Parathyroid adenoma (tissue), 2 donors: ENCODE data around the gene HSPBP1.

Source experiments
- H2AFZ ChIP-seq: fragments of 300-600 bp; sonication (generic); one replicate; pipeline ENCODE4 v1.7.0; 2017; ENCODE audit warnings: antibody characterized with exemption, mild to moderate bottlenecking
- H3K27ac ChIP-seq: fragments of 300-600 bp; sonication (generic); one replicate; pipeline ENCODE4 v1.7.0; 2017
- H3K27me3 ChIP-seq: fragments of 300-600 bp; sonication (generic); one replicate; pipeline ENCODE4 v1.7.0; 2017; ENCODE audit warnings: low read length; ENCODE audit not compliant: control insufficient read depth, insufficient read depth
- H3K36me3 ChIP-seq: fragments of 300-600 bp; sonication (generic); one replicate; pipeline ENCODE4 v1.7.0; 2017; ENCODE audit warnings: low read length; ENCODE audit not compliant: control insufficient read depth, insufficient read depth
- H3K4me1 ChIP-seq: fragments of 300-600 bp; sonication (generic); one replicate; pipeline ENCODE4 v1.7.0; 2017; ENCODE audit warnings: control low read depth
- H3K4me2 ChIP-seq: fragments of 300-600 bp; sonication (generic); one replicate; pipeline ENCODE4 v1.7.0; 2017; ENCODE audit warnings: low read length
- H3K4me3 ChIP-seq: fragments of 300-600 bp; sonication (generic); one replicate; pipeline ENCODE4 v1.7.0; 2017; ENCODE audit warnings: low read depth, low read length
- H3K79me2 ChIP-seq: fragments of 300-600 bp; sonication (generic); one replicate; pipeline ENCODE4 v1.7.0; 2017; ENCODE audit warnings: control low read depth
- H3K9ac ChIP-seq: fragments of 300-600 bp; sonication (generic); one replicate; pipeline ENCODE4 v1.7.0; 2017; ENCODE audit warnings: mild to moderate bottlenecking
- H3K9me3 ChIP-seq: fragments of 300-600 bp; sonication (generic); one replicate; pipeline ENCODE4 v1.7.0; 2017; ENCODE audit warnings: low read length; ENCODE audit not compliant: control insufficient read depth
- TF ChIP-seq, protein P1 (sequence below): fragments of 300-600 bp; sonication (generic); IDR thresholded peaks from one replicate; pipeline ENCODE4 v1.7.0; 2017; ENCODE audit warnings: antibody characterized with exemption, mild to moderate bottlenecking
- donor health status: primary hyperparathyroidism.

The HSPBP1 gene

DNA sequence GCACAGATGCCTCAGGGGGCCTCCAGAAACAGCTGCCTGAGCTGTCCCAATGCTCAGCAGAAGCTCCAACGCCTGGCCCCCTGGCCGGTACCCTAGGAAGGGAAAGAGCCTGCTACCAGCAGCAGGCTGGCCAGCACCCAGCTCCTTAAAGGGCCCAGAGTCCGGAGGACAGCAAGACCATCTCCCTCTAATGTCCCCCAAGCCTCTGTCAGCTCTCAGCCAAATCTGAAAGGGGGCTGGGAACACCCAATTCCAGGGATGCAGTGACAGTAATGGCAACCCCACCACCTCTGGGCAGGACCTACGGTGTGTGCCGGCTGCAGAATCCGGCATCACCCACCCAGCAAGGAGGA, 25.3 kb downstream of the HSPBP1 start:
- peak overlapping the region; percentile 31 for H3K4me2 ChIP-seq
- no peaks in the 10 kb centered on the region for H3K36me3 ChIP-seq
- peaks cover 63% of the 10 kb centered on the region for H3K79me2 ChIP-seq
- H3K9me3 ChIP-seq: no peaks in the 10 kb centered on the region
- no peak overlapping the region for H3K27ac ChIP-seq
- no peak overlapping the region for H3K9ac ChIP-seq
- no peak overlapping the region for H3K4me3 ChIP-seq
- no peak overlapping the region for H2AFZ ChIP-seq
- TF ChIP-seq, protein P1, sequence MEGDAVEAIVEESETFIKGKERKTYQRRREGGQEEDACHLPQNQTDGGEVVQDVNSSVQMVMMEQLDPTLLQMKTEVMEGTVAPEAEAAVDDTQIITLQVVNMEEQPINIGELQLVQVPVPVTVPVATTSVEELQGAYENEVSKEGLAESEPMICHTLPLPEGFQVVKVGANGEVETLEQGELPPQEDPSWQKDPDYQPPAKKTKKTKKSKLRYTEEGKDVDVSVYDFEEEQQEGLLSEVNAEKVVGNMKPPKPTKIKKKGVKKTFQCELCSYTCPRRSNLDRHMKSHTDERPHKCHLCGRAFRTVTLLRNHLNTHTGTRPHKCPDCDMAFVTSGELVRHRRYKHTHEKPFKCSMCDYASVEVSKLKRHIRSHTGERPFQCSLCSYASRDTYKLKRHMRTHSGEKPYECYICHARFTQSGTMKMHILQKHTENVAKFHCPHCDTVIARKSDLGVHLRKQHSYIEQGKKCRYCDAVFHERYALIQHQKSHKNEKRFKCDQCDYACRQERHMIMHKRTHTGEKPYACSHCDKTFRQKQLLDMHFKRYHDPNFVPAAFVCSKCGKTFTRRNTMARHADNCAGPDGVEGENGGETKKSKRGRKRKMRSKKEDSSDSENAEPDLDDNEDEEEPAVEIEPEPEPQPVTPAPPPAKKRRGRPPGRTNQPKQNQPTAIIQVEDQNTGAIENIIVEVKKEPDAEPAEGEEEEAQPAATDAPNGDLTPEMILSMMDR: no peak
- H3K4me1 ChIP-seq: peaks cover 15% of the 10 kb centered on the region
- no peaks in the 10 kb centered on the region for H3K27me3 ChIP-seq

DNA sequence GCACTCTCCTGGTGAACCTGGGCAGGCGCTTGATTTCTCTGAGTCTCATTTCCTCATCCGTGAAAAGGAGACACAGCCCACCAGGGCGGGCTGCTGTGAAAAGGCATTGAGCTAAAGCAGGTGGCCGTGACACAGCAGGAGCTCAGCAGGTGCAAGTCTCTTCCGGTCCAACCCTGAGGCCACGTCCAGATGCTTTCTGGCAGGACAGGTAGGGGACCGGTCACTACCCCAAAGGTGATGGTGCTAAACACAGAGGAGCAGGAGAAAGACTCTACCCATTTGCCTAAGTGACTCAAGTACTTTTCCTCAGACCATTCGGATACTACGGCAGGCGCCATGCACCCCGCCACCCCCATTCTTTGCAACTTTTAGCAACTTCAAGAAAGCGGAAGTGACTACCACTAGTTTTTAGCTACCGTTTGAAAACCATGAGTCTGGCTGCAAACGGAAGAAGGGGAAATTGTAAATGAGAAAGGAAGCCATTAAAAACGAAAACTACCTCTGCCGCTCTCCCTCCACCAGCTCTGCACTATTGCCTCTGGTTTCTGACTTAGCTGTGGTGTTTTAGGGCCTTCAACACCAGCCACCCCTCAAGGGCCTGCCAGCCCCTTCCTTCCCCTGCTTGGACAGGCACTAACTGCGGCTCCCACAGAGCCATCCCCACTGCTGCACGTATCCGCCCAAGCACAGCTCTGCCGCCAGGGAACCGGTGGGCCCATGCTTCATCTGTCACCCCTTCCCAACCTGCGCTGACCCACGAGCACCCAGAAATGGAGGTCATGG, 25.9 kb downstream of the HSPBP1 start:
- Histone ChIP-seq H2AFZ (no peak overlapping the region), H3K36me3 (no peaks in the 10 kb centered on the region), H3K9ac (no peak overlapping the region), H3K9me3 (no peaks in the 10 kb centered on the region), H3K27ac (no peak overlapping the region), H3K27me3 (no peaks in the 10 kb centered on the region), H3K79me2 (peaks cover 66% of the 10 kb centered on the region), H3K4me3 (no peak overlapping the region), H3K4me1 (peaks cover 17% of the 10 kb centered on the region), H3K4me2 (peak overlapping the region; percentile 31)
- TF ChIP-seq, protein P1: no peak

DNA sequence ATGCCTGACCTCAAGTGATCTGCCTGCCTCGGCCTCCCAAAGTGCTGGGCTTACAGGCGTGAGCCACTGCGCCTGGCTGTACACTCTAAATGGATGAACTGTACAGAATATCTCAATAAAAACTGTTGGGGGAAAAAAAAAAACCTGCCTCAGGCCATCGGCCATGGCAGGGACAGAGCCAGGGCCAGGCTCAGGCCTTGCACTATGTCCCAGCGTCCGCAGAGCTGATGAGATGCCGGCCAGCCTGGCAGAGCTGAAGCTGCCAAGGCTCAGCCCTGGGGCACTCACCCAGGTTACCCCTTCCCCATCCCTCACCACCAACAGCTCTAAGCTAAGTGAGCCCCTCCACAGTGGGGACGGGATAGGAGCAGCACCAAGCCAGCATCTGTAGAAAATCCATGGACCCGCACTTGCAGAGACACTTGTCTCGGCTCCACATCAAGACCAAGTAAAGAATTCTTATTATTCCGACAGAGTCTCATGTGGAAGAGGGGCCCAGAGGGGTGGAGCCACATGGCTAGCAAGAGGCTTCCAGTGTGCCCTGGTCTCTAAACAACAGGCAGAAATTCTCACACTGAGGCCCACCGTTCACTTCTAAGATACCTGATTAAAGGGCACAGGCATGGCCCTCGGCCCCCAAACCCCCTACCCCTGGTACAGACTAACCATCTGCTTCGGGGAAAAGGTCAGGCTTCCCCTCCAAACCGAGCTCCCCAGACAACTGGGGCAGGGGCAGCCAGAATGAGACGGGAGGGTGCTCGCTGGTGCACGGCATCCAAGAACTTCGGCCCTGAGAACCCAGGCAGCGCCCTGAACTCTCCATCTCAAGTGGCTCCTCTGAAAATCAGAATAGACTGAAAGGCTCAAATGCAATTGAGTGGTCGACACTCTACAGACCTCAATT, 26.9 kb downstream of the HSPBP1 start:
- no peaks in the 10 kb centered on the region for H3K27me3 ChIP-seq
- no peaks in the 10 kb centered on the region for H3K36me3 ChIP-seq
- no peak overlapping the region for H3K4me2 ChIP-seq
- no peak overlapping the region for H2AFZ ChIP-seq
- no peak overlapping the region for H3K27ac ChIP-seq
- TF ChIP-seq, protein P1: no peak
- no peaks in the 10 kb centered on the region for H3K9me3 ChIP-seq
- peaks cover 71% of the 10 kb centered on the region for H3K79me2 ChIP-seq
- no peak overlapping the region for H3K4me3 ChIP-seq
- H3K4me1 ChIP-seq: peaks cover 19% of the 10 kb centered on the region
- no peak overlapping the region for H3K9ac ChIP-seq

DNA sequence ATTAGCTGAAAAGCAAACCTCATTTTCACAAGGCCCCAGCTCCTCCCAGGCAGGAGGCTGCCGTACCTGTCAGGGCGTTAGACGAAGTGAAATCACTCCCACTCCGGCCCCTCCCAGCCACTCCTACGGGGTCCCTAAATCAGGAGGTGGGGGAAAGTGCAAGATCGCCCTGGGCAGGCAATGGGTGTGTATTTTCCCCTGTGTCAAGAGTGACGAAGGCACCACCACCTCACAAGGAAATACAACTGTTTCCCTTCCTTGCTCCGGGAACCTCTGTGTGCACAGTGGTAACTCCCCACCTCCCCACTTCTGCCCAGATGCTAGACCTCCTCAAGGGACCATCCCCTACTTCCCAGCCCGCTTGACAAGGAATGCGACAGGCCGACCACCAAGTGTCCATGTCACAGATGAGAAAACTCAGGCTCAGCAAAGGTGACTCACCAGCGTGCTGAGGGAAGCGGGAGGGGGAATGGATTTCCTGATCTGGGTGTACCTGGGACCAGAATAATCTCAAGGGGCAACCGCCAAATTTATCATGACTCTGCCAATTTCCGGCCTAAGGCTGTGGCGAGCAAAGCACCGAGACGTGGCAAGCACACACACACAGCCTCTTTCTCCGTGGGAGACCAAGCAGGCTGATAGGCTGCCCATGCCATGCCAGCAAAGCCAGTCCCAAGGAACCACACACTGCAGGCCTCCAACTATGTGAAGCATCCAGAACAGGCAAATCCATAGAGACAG, 28.4 kb downstream of the HSPBP1 start:
- TF ChIP-seq, protein P1: no peak
- Histone ChIP-seq H3K4me1 (peaks cover 12% of the 10 kb centered on the region), H3K4me2 (no peak overlapping the region), H3K27me3 (no peaks in the 10 kb centered on the region), H2AFZ (no peak overlapping the region), H3K27ac (no peak overlapping the region), H3K4me3 (no peak overlapping the region), H3K9ac (no peak overlapping the region), H3K9me3 (no peaks in the 10 kb centered on the region), H3K36me3 (no peaks in the 10 kb centered on the region), H3K79me2 (peaks cover 71% of the 10 kb centered on the region)
